Dendritic cell treated with granulocyte-macrophage colony-stimulating factor and Interleukin-4, amounts not matched to agents 40 ng/mL and 50 ng/mL, for 4 days (primary cell): ENCODE data around the gene ZNF143.
"Not testable (repeated sequence)": the region's sequence is repeated elsewhere in the genome, so short reads cannot be mapped to it uniquely, and the experiment has no call there.

ENCODE experiments used
- H3K27ac Mint-ChIP-seq: one replicate; pipeline ENCODE4 v1.8.0; 2022; ENCODE audit warnings: mild to moderate bottlenecking, mixed read lengths
- H3K27me3 Mint-ChIP-seq: one replicate; pipeline ENCODE4 v1.8.0; 2022; ENCODE audit warnings: mild to moderate bottlenecking, mixed read lengths
- H3K36me3 Mint-ChIP-seq: one replicate; pipeline ENCODE4 v1.8.0; 2022; ENCODE audit warnings: low read depth, mixed read lengths
- H3K4me1 Mint-ChIP-seq: one replicate; pipeline ENCODE4 v1.8.0; 2022; ENCODE audit warnings: low read depth, mixed read lengths
- H3K4me3 Mint-ChIP-seq: one replicate; pipeline ENCODE4 v1.8.0; 2022; ENCODE audit warnings: mild to moderate bottlenecking, moderate library complexity, mixed read lengths
- H3K9me3 Mint-ChIP-seq: one replicate; pipeline ENCODE4 v1.8.0; 2022; ENCODE audit warnings: mixed read lengths
- intact Hi-C: fragments of 100-400 bp; cut with micrococcal nuclease; formaldehyde crosslinking; loops from one replicate; pipeline ENCODE4 v1.15.0; 2022

ZNF143 gene

DNA sequence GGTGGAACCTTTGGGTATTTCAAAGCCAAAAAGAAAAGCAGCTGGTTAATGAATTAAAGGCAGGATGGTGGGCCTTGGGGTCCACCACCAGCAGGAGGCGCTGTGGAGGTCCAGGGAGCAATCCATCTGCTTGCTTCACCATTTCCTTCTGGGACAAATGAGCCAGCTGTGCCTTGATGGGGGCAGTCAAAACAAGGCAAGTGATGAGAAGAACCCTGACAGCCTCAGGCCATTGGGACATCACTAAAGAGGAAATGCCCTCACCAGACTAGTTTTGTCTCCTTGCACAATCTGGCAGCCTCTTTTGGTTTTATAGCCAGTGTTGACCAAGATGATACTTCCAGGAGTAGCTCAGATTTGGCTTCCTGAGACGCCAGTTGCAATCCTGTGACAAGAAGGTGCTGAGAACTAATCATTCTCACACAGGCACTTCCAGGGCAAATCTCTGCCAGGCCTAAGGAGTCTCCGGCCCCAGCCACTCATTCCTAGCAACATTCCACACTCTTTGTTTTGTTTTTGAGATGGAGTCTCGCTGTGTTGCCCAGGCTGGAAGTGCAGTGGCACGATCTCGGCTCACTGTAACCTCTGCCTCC lies 74.5 kb downstream of the ZNF143 start:
- Mint-ChIP-seq H3K27ac (no peak overlapping the region), H3K27me3 (no peaks in the 10 kb centered on the region), H3K9me3 (no peaks in the 10 kb centered on the region), H3K4me3 (no peak overlapping the region), H3K36me3 (no peaks in the 10 kb centered on the region), H3K4me1 (no peaks in the 10 kb centered on the region)
- intact Hi-C loops, result loop anchor here (1.0 to 5.0 kb wide), 2 partner anchors 78 to 212 kb away; no protein-coding TSS in a partner anchor

DNA sequence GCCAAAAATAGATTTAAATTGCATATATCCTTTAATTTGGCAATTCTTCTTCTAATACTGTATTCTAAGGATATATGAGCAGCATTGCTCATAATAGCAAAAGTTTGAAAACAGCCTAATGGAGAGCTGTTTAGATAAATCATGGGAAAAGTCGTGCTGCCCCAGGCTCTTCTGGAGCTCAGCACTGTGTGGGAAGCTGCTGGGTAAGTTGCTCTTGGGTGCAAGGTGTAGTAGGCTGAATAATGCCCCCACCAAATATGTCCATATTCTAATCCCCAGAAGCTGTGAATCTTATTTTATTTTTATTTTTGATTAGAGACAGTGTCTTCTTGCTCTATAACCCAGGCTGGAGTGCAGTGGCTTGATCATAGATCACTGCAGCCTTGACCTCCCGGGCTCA lies 77.7 kb downstream of the ZNF143 start:
- Mint-ChIP-seq H3K27ac (no peak overlapping the region), H3K4me3 (no peak overlapping the region), H3K9me3 (no peaks in the 10 kb centered on the region), H3K27me3 (no peaks in the 10 kb centered on the region), H3K4me1 (no peaks in the 10 kb centered on the region), H3K36me3 (no peaks in the 10 kb centered on the region)
- intact Hi-C loops, result loop anchor here (5.0 kb wide), 1 partner anchor 209 kb away; no protein-coding TSS in a partner anchor

DNA sequence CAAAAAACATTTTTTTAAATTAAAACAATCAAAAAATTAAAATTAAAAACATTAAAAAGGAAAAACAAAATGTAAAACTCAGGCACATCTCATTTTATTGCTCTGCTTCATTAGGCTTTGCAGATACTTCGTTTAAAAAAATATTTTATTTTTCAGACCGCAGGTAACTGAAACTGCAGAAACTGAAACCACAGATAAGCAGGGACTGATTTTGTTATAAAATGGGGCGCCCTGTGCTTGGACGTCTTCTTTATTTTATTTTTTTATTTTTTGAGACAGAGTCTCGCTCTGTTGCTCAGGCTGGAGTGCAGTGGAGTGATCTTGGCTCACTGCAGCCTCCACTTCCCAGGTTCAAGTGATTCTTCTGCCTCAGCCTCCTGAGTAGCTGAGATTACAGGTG lies 88.4 kb downstream of the ZNF143 start:
- Mint-ChIP-seq H3K36me3 (peaks cover 20% of the 10 kb centered on the region), H3K4me1 (peaks cover 10% of the 10 kb centered on the region)
- H3K27ac Mint-ChIP-seq, intact Hi-C loops, H3K9me3 Mint-ChIP-seq, H3K4me3 Mint-ChIP-seq, H3K27me3 Mint-ChIP-seq: not testable (repeated sequence)

DNA sequence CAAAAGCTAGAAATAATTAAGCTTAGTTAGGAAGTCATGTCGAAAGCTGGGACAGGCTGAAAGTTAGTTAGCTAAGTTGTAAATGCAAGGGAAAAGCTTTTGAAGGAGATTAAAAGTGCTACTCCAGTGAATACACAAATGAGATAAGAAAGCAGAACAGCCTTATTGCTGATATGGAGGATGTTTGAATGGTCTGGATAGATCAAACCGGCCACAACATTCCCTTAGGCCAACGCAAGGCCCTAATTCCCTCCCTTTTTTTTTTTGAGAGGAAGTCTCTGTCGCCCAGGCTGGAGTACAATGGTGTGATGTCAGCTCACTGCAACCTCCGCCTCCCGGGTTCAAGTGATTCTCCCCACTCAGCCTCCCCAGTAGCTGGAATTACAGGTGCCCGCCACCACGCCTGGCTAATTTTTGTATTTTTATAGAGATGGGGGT lies 89.4 kb downstream of the ZNF143 start:
- Mint-ChIP-seq H3K27ac (no peak overlapping the region), H3K36me3 (peaks cover 14% of the 10 kb centered on the region), H3K4me3 (no peak overlapping the region), H3K27me3 (no peaks in the 10 kb centered on the region), H3K4me1 (peaks cover 10% of the 10 kb centered on the region), H3K9me3 (no peaks in the 10 kb centered on the region)
- intact Hi-C loops, result no loop called here

DNA sequence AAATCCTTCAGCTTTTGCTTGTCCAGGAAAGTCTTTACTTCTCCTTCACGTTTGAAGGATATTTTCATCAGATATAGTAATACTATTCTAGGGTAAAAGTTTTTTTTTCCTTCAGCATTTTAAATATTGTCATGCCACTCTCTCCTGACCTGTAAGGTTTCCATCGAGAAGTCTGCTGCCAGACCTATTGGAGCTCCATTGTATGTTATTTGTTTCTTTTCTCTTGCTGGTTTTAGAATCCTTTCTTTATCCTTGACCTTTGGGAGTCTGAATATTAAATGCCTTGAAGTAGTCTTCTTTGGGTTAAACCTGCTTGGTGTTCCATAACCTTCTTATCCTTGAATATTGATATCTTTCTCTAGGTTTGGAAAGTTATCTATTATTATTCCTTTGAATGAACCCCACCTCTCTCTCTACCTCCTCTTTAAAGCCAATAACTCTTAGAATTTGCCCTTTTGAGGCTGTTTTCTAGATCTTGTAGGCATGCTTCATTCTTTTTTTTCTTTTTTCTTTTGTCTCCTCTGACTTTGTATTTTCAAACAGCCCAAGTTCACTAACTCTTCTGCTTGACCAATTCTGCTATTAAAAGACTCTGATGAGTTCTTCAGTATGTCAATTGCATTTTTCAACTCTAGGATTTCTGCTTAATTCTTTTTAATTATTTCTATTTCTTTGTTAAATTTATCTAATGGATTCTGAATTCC lies 100.6 kb downstream of the ZNF143 start:
- Mint-ChIP-seq H3K36me3 (peaks cover 17% of the 10 kb centered on the region), H3K9me3 (peaks cover 22% of the 10 kb centered on the region), H3K27ac (no peak overlapping the region), H3K4me1 (peaks cover 8% of the 10 kb centered on the region), H3K27me3 (no peaks in the 10 kb centered on the region), H3K4me3 (no peak overlapping the region)
- intact Hi-C loops, result no loop called here

DNA sequence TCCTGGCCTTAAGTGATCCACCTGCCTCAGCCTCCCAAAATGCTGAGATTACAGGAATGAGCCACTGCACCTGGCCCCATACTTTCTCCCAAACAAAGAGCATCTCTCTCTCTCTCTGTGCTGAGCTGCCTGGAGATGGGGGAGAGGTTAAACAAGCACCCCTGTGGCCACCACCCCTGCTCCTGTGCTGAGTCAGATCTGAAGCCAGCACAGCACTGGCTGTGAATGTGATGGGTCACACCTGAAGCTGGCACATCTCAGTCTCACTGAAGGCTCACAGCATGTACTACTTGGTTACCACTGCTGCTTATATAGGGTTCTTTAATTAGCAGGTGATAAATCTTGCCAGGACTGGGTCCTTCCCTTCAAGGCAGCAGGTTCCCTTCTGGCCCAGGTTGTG lies 101.9 kb downstream of the ZNF143 start:
- Mint-ChIP-seq H3K4me3 (no peak overlapping the region), H3K27me3 (no peaks in the 10 kb centered on the region), H3K4me1 (peaks cover 10% of the 10 kb centered on the region), H3K36me3 (peaks cover 7% of the 10 kb centered on the region), H3K27ac (no peak overlapping the region), H3K9me3 (peaks cover 22% of the 10 kb centered on the region)
- intact Hi-C loops, result no loop called here

DNA sequence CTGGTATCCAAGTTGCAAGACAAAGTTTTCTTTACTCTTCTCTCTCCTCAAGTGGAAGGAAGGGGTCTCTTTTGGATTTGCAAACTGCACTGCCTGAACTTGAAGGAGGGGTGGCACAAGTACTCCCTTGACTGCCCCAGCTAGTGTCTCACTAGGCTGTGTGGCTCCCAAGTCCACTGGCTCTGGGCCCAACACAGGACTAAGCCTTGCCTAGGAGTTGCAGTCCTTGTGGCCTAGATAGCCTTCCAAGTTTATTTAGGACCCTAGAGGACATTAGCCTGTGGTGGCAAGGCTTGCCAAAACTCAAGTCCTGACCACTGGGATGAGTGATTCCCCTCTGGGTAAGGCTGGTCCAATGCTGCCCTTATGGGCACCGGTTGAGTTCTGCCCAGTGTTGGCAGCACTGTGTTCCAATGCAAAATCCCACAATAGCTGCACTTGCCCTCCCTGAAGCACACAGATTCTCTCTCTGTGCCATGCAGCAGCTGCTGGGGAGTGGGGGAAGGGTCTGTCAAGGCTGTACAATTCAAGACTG lies 102.5 kb downstream of the ZNF143 start:
- Mint-ChIP-seq H3K4me3 (no peak overlapping the region), H3K36me3 (peaks cover 7% of the 10 kb centered on the region), H3K4me1 (peaks cover 10% of the 10 kb centered on the region), H3K9me3 (peaks cover 22% of the 10 kb centered on the region), H3K27ac (no peak overlapping the region), H3K27me3 (no peaks in the 10 kb centered on the region)
- intact Hi-C loops, result no loop called here

DNA sequence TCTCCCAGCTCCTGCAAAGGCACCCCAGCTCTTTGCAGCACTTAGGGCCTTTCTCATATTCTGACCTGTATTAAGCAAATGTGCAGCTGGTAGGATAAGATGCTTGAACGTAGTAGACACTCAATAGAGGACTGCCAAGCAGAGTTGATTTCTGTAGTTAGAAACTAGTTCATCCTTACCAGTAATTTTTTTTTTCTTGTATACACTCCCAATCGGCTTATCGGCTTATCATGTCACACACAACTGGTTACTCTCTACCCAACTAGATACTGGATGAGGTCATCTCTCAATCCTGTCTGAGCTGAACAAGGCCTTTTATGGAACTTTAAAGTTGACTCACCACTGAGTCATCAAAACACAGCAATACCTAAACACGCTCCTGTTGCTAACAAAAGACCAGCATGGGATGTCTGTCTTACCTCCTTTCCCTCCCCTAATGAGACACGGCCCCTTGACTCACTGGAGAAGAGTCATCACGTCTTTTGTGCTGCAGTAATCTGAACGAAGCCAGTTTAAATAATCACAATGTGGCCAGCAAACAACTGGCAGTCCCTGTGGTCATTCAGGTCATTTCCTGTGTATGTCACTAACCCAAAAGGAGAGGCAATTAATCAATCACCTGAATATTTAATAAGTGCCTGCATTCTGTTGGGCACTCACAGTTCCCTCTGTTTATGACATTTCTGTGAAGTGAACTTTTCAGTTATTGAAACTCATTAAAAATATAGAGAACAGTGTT lies 105.2 kb downstream of the ZNF143 start:
- Mint-ChIP-seq H3K36me3 (no peaks in the 10 kb centered on the region), H3K4me1 (peaks cover 10% of the 10 kb centered on the region), H3K4me3 (no peak overlapping the region), H3K27me3 (no peaks in the 10 kb centered on the region), H3K9me3 (peaks cover 11% of the 10 kb centered on the region), H3K27ac (no peak overlapping the region)
- intact Hi-C loops, result no loop called here

DNA sequence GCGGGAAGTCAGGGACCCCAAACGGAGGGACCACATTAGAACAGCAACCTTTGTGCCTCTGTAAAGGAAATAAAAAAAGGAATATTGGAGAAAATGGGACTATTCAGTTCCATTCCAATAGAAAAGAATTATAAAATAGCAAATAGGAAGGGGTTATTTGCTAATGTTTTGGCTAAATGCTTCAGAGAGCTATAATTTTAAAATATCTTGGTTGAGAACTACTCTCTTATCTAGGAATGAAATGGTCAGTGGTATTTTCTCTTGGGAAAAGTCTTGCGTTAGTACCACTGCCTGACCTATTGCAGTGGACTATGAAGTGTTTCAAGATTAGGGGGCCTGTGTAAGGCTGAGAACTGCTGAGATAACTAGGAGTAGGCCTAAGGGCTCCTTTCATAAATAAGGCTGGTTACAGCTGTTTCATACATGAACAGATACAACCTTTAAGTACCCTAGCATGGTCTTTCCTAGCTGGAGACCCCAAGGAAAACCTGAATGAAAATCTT lies 105.8 kb downstream of the ZNF143 start:
- peaks cover 10% of the 10 kb centered on the region for H3K4me1 Mint-ChIP-seq
- no peaks in the 10 kb centered on the region for H3K27me3 Mint-ChIP-seq
- peaks cover 4% of the 10 kb centered on the region for H3K9me3 Mint-ChIP-seq
- H3K4me3 Mint-ChIP-seq, result no peak overlapping the region
- intact Hi-C loops, result no loop called here
- H3K36me3 Mint-ChIP-seq, result no peaks in the 10 kb centered on the region
- no peak overlapping the region for H3K27ac Mint-ChIP-seq

DNA sequence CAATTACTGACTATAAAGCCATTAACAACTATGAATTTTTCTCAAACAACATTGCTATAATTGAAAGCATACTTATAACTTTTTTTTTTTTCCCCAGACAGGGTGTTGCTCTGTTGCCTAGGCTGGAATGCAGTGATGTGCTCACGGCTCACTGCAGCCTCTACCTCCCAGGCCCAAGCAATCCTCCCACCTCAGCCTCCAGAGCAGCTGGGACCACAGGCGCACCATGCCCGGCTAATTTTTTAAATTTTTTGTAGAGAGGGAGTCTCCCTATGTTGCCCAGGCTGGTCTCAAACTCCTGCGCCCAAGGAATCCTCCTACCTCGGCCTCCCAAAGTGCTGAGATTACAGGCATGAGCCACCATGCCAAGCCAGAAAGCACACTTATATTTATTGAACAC lies 106.6 kb downstream of the ZNF143 start:
- peaks cover 10% of the 10 kb centered on the region for H3K4me1 Mint-ChIP-seq
- no peak overlapping the region for H3K4me3 Mint-ChIP-seq
- no peaks in the 10 kb centered on the region for H3K36me3 Mint-ChIP-seq
- no peaks in the 10 kb centered on the region for H3K9me3 Mint-ChIP-seq
- H3K27ac Mint-ChIP-seq, result no peak overlapping the region
- intact Hi-C loops, result no loop called here
- peaks cover 4% of the 10 kb centered on the region for H3K27me3 Mint-ChIP-seq

DNA sequence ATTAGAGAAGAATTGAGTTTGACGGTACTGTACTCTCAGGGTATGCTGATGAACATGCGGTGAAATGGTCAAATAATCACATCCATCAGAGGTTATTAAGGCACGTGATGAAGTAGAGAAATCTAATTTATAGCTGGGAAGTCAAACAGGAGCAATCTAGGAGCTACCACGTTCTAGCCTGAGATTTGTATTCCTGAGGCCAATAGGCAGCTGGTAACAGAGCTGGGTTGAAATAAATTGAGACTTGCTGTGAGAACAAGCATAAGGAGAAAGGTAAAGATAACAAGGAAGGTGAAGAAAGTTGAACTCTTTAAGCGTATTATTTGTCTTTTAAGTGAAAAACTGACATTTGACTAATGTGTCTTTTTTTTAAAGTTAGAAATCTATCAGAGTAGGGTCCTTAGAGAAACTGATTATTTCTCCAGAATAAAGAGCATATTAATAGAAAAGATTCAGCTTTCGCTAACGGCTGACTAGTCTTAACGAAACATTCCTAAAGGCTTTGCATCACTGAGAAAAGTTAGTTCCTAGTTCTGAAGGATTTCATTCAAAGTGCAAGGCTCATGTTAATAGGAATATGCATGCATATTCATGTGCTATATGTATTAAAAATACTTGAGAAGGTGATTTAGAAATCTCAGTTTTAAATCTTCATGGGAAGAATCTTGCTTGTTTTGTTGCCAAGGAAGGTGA lies 107.5 kb downstream of the ZNF143 start:
- Mint-ChIP-seq H3K4me3 (no peak overlapping the region), H3K27ac (no peak overlapping the region), H3K36me3 (no peaks in the 10 kb centered on the region), H3K27me3 (peaks cover 4% of the 10 kb centered on the region), H3K9me3 (no peaks in the 10 kb centered on the region), H3K4me1 (peaks cover 10% of the 10 kb centered on the region)
- intact Hi-C loops, result no loop called here

DNA sequence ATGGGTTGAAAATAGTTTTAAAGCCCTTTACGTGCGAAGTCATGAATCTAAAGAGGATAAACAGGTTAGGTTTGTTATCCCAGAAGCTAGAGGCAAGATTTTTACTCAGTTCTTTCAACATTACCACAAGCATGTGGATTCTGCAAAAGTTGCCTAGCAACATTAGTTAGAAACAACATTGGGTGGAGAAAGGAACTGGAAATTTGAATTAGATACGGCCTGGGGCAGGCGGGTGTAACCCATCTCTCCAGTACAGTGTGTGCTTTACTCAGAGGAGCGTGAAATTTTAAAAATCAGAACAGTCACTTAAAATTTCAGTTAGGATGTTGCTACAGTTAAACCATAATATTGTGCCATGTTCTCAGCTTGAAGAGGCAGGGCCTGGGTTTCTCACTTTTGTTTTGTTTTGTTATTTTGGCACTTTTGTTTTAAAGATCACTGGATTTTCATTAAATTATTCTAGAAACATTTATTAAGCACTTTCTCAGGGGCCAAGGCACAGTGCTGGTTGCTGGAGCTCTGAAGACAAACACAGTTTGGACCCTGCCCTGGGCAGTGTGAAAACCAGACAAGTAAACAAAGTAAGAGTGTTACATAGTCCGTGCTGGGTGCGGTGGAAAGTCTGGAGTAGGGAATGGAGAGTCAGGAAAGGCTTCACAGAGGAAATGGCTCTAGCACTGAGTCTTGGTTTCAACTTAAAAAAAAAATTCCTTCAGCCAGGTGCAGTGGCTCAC lies 108.2 kb downstream of the ZNF143 start:
- Mint-ChIP-seq H3K27ac (no peak overlapping the region), H3K27me3 (peaks cover 4% of the 10 kb centered on the region), H3K4me1 (peaks cover 10% of the 10 kb centered on the region), H3K9me3 (no peaks in the 10 kb centered on the region), H3K4me3 (no peak overlapping the region), H3K36me3 (peaks cover 6% of the 10 kb centered on the region)
- intact Hi-C loops, result no loop called here

DNA sequence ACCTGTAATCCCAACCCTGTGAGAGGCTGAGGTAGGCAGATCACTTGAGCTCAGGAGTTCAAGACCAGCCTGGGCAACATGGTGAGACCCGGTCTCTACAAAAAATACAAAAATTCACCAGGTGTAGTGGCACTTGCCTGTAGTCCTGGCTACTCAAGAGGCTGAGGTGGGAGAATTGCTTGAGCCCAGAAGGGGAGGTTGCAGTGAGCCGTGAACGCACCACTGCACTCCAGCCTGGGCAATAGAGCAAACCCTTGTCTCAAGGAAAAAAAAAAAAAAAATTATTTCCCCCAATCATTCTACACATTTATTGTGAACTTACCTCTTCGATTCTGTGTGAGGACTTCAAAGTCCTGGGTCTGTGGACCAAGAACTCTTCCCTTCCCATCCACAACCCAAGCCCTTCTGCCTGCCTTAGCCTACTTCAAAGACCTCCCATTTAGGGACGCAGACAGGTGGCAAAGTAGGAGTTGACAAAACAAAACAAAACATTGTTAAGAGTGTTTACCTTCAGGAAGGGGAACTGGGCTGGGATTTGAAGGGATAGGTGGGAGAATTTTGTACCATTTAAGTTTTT lies 108.9 kb downstream of the ZNF143 start:
- Mint-ChIP-seq H3K4me1 (peaks cover 13% of the 10 kb centered on the region), H3K4me3 (no peak overlapping the region), H3K36me3 (peaks cover 6% of the 10 kb centered on the region), H3K27me3 (peaks cover 6% of the 10 kb centered on the region), H3K9me3 (no peaks in the 10 kb centered on the region), H3K27ac (no peak overlapping the region)
- intact Hi-C loops, result no loop called here
